Measurements from ENCODE around the gene A4GNT. TPM values are rescaled to one million over a fixed set of nuclear protein-coding genes. Genes with fewer than 3 reads are reported as not detected.

The A4GNT gene
- total RNA-seq, 1 experiment from 2014 or later: not detected

DNA sequence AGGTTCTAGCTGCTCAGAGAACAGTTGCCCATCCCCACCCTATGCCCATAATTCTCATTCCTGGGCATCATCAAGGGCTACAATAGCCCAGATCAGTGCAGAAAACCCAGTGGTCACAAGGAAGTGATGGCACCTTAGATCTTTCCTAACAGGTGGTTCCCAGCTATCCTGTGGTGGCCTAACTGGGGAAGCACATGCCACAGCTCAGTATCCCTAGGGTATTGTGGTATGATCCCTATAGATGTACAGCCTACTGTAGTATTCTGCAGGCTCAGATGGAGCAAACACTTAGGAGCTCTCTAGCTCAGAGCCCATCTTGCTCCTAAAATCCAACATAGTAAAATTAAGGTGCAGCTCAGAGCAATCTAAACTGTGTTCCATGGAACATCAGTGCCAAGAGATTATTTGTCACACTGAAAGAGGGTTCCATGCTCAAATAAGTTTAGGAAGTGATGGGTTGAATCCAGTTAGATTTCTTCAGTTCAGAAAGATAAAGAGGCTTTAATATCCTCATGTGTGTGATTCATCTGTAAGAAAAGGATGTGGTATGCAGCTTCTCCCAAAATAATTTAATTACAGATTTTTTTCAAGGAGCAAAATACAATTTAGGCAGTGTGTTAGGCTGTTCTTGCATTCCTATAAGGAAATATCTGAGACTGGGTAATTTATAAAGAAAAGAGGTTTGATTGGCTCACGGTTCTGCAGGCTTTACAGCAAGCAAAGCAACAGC, 4.4 kb downstream of the A4GNT start:
- Mint-ChIP-seq H3K4me3 (ENCODE audit: unreplicated experiment) (no peak overlapping the region), H3K9me3 (ENCODE audit: unreplicated experiment) (no peaks in the 10 kb centered on the region), H3K4me1 (ENCODE audit: low read depth, unreplicated experiment) (no peaks in the 10 kb centered on the region), H3K27me3 (ENCODE audit: insufficient read depth, unreplicated experiment) (no peaks in the 10 kb centered on the region), H3K36me3 (ENCODE audit: insufficient read depth, unreplicated experiment) (no peaks in the 10 kb centered on the region), H3K27ac (ENCODE audit: unreplicated experiment) (no peak overlapping the region)
- no peak overlapping the region for H3K4me3 ChIP-seq (ENCODE audit: low read depth, low read length)
- intact Hi-C loops (cut with micrococcal nuclease; ENCODE audit: unreplicated experiment): no loop called here
- no peaks in the 10 kb centered on the region for H3K9me3 ChIP-seq
- H3K36me3 ChIP-seq (ENCODE audit: control insufficient read depth, insufficient read depth, low read length): no peaks in the 10 kb centered on the region
- no peak for DNase-seq
- ChIA-PET CTCF (no interaction called here), POLR2A (no interaction called here)
- H3K27me3 ChIP-seq (replicated peaks; ENCODE audit: control insufficient read depth, insufficient read depth, low read length): no peaks in the 10 kb centered on the region; the same call in 1 of the 2 replicates
- no peaks in the 10 kb centered on the region for H3K4me1 ChIP-seq
- TF ChIP-seq, protein P1, sequence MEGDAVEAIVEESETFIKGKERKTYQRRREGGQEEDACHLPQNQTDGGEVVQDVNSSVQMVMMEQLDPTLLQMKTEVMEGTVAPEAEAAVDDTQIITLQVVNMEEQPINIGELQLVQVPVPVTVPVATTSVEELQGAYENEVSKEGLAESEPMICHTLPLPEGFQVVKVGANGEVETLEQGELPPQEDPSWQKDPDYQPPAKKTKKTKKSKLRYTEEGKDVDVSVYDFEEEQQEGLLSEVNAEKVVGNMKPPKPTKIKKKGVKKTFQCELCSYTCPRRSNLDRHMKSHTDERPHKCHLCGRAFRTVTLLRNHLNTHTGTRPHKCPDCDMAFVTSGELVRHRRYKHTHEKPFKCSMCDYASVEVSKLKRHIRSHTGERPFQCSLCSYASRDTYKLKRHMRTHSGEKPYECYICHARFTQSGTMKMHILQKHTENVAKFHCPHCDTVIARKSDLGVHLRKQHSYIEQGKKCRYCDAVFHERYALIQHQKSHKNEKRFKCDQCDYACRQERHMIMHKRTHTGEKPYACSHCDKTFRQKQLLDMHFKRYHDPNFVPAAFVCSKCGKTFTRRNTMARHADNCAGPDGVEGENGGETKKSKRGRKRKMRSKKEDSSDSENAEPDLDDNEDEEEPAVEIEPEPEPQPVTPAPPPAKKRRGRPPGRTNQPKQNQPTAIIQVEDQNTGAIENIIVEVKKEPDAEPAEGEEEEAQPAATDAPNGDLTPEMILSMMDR (IDR thresholded peaks at IDR 0.05; ENCODE audit: insufficient read depth in 1 of 2, low read depth in 1 of 2, low read length in 1 of 2, severe bottlenecking in 1 of 2, unreplicated experiment in 1 of 2): no peak
- BruUV-seq (replicated peaks): no TSS peak

DNA sequence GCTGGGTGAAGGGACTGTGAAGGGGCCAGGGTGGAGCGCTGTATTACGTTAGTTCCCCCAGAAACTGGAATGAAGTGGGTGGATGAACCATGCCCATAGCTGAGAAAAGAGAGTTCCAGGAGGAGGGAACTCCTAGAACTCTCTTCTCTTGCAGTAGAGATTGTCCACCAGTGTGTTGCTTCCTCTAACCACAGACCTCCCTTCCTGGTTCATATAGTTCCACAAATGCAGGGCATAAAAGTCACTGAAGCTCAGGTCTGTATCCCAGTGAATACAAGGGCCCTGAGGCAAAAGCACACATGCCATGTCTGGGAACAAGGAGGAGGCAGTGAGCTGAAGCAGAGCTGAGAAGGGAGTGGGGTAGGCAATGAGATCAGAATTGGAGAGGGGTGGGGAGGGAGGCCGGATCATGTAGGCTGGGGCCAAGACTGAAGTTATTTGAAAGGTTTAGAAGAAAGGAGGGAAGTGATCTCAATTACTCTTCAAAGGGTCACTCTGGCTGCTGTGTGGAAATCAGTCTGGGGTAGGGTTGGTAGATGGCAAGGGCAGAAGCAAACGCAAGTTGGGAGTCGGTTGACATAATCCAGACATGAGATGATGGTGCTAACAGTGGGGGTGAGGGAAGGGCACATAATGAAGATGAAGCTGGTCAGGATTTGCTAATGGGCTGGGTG, 6.5 kb downstream of the A4GNT start:
- DNase-seq: no peak
- no peaks in the 10 kb centered on the region for H3K4me1 ChIP-seq
- H3K4me3 ChIP-seq (ENCODE audit: low read depth, low read length): no peak overlapping the region
- CTCF ChIA-PET: interaction anchor here (0.7 kb wide), 1 partner anchor 472 kb away, joined by 4 read pairs; no protein-coding TSS in a partner anchor
- H3K9me3 Mint-ChIP-seq (ENCODE audit: unreplicated experiment): no peaks in the 10 kb centered on the region
- BruUV-seq (replicated peaks): no TSS peak
- TF ChIP-seq, protein P1 (IDR thresholded peaks at IDR 0.05; ENCODE audit: insufficient read depth in 1 of 2, low read depth in 1 of 2, low read length in 1 of 2, severe bottlenecking in 1 of 2, unreplicated experiment in 1 of 2): no peak
- no peaks in the 10 kb centered on the region for H3K36me3 ChIP-seq (ENCODE audit: control insufficient read depth, insufficient read depth, low read length)
- POLR2A ChIA-PET: interaction anchor here (0.6 kb wide), 1 partner anchor 259 kb away, joined by 3 read pairs; no protein-coding TSS in a partner anchor
- H3K27ac Mint-ChIP-seq (ENCODE audit: unreplicated experiment): no peak overlapping the region
- H3K27me3 Mint-ChIP-seq (ENCODE audit: insufficient read depth, unreplicated experiment): no peaks in the 10 kb centered on the region
- H3K4me1 Mint-ChIP-seq (ENCODE audit: low read depth, unreplicated experiment): no peaks in the 10 kb centered on the region
- no peaks in the 10 kb centered on the region for H3K27me3 ChIP-seq (replicated peaks; ENCODE audit: control insufficient read depth, insufficient read depth, low read length)
- H3K9me3 ChIP-seq: no peaks in the 10 kb centered on the region
- H3K36me3 Mint-ChIP-seq (ENCODE audit: insufficient read depth, unreplicated experiment): no peaks in the 10 kb centered on the region
- intact Hi-C loops (cut with micrococcal nuclease; ENCODE audit: unreplicated experiment): no loop called here
- no peak overlapping the region for H3K4me3 Mint-ChIP-seq (ENCODE audit: unreplicated experiment)

DNA sequence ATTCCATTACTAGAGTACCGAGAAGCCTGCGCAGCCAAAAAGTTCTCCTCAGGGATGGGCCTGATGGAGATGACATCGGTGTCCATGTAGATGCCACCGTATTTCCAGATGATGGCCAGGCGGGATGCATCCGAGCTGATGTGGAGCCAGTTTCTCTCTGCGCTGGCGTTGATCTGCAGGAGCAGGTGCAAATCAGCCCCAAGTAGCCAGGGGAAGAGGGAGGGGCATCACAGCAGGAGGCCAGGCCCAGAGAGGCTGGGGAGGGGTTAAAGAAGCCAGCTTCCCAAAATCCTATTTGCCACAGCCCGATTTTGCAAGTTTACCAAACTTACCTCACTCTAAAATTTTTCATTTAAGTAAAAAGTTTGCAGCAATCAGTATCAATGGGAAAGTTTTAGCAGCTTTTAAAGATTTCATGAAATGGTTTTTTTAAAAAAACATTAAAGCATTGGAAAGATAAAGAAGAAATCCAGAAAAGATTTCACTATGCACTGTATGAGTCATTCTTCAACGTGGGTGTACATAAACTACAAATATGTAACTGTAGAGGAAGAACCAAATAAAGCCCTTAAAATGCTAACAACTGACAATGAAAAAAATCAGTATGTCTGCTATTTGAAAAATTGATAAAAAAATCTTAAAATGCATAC, 7.4 kb downstream of the A4GNT start:
- no peaks in the 10 kb centered on the region for H3K27me3 Mint-ChIP-seq (ENCODE audit: insufficient read depth, unreplicated experiment)
- CTCF ChIA-PET: no interaction called here

More for the DNA sequence above, 7.4 kb downstream of the A4GNT start:
- H3K4me3 Mint-ChIP-seq (ENCODE audit: unreplicated experiment): no peak overlapping the region
- H3K4me1 Mint-ChIP-seq (ENCODE audit: low read depth, unreplicated experiment): no peaks in the 10 kb centered on the region
- H3K4me3 ChIP-seq (ENCODE audit: low read depth, low read length): no peak overlapping the region
- no peaks in the 10 kb centered on the region for H3K27me3 ChIP-seq (replicated peaks; ENCODE audit: control insufficient read depth, insufficient read depth, low read length)
- TF ChIP-seq, protein P1 (IDR thresholded peaks at IDR 0.05; ENCODE audit: insufficient read depth in 1 of 2, low read depth in 1 of 2, low read length in 1 of 2, severe bottlenecking in 1 of 2, unreplicated experiment in 1 of 2): no peak
- no peaks in the 10 kb centered on the region for H3K9me3 Mint-ChIP-seq (ENCODE audit: unreplicated experiment)
- H3K9me3 ChIP-seq: no peaks in the 10 kb centered on the region
- H3K27ac Mint-ChIP-seq (ENCODE audit: unreplicated experiment): no peak overlapping the region
- no peaks in the 10 kb centered on the region for H3K4me1 ChIP-seq
- no peak for DNase-seq
- BruUV-seq (replicated peaks): no TSS peak
- H3K36me3 ChIP-seq (ENCODE audit: control insufficient read depth, insufficient read depth, low read length): no peaks in the 10 kb centered on the region
- POLR2A ChIA-PET: no interaction called here
- intact Hi-C loops (cut with micrococcal nuclease; ENCODE audit: unreplicated experiment): no loop called here
- no peaks in the 10 kb centered on the region for H3K36me3 Mint-ChIP-seq (ENCODE audit: insufficient read depth, unreplicated experiment)

Measured in Caco-2 (cell line).